ENCODE measurements around the gene TMEM26. TPM values are rescaled to one million over a fixed set of nuclear protein-coding genes. Genes with fewer than 3 reads are reported as not detected.

TMEM26 gene
- 0.03 to 0.26 TPM (median 0.12 TPM) in 4 of 5 replicates, not detected in the other for total RNA-seq (2022; extraction: Qiagen RNA extraction; ENCODE audit: low read depth)

DNA sequence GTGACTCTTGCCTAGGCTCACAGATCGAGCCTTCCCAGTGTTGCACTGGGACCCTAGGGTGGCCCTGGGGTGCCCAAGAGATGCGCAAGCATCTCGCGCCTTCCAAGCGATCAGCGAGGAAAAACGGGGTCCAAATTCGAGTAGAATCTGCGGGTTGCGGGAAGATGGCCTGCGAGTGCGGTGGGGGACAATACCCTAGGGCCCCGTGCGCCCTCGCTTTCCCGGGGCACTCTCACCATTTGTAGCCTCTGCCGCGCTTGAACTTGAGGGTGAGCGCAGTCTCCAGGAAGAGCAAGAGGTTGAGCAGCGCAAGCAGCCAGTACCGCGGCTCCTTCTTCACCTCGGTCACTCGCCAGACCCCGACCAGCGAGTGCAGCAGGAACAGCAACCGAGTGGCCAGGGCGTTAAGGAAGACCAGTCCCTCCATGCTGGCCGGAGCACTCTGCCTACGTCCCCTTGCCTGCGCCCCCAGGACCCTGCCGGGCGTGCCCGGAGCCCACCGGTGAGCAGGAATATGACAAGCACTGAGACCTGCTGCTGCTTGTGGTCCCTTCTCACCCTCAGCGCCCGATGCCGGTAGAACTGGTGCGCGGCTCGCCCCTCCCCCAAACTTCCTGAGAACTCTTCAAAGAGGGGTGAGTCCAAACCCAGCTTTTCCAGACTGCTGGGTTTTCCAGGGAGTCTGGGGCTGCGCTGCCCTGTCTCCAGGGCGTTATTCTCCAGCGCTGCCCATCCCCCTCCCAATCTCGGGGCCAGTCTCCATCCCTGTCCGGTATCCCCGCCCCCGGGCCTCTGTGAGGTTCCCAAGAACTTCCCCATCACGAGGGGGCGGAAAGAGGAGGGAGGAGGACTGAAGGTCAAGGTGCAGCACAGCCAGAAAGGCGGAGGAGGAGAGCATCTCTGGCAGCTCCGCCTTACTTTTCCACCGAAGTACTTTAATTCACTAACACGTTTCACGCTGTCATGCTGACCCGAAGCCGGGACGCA is at the start of gene TMEM26:
Gene TMEM26, minus strand, starts transcription at position 727 of the 987 bp plus-strand sequence. Its CDS starts 300 bp downstream, at position 427.

Other genes starting within 250 kb of the TMEM26 start
- gene CABCOCO1, start 209.5 kb upstream of the TMEM26 start, total RNA-seq (2022; extraction: Qiagen RNA extraction; ENCODE audit: low read depth): 0.21 to 0.42 TPM (median 0.29 TPM) in 5 replicates

All from A549 treated with RU486 at 1 μM for 4 hours (cell line).